Ovary (tissue), 3 donors: ENCODE data around the gene MLPH.

ENCODE experiments used
- EP300 ChIP-seq: sonication (generic); formaldehyde crosslinking; IDR thresholded peaks from one replicate; pipeline ENCODE4 v1.6.1; 2017; ENCODE audit warnings: antibody characterized with exemption
- TF ChIP-seq, protein P1 (sequence below), 3 donors: fragments of 450-650 bp in 2 of 3; fragments of 200-600 bp in 1 of 3; IDR thresholded peaks; one replicate each; pipeline versions ENCODE4 v1.5.1 to v1.8.0; 2016 to 2022; ENCODE audit warnings: antibody characterized with exemption in 3 of 3, mild to moderate bottlenecking in 1 of 3
- donor health status: DM: no; HTN: no; CAD: no.

DNA sequence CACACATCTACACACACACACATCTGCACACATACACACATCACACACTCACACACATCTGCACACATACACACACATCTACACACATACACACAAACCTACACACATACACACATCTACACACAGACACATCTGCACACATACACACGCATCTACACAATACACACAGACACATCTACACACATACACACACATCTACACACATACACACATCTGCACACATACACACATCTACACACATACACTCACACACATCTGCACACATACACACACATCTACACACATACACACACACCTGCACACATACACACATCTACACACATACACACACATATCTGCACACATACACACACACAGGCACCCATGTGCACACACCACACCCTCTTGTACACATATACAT is 78.9 kb downstream of the MLPH start:
- TF ChIP-seq, protein P1, sequence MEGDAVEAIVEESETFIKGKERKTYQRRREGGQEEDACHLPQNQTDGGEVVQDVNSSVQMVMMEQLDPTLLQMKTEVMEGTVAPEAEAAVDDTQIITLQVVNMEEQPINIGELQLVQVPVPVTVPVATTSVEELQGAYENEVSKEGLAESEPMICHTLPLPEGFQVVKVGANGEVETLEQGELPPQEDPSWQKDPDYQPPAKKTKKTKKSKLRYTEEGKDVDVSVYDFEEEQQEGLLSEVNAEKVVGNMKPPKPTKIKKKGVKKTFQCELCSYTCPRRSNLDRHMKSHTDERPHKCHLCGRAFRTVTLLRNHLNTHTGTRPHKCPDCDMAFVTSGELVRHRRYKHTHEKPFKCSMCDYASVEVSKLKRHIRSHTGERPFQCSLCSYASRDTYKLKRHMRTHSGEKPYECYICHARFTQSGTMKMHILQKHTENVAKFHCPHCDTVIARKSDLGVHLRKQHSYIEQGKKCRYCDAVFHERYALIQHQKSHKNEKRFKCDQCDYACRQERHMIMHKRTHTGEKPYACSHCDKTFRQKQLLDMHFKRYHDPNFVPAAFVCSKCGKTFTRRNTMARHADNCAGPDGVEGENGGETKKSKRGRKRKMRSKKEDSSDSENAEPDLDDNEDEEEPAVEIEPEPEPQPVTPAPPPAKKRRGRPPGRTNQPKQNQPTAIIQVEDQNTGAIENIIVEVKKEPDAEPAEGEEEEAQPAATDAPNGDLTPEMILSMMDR (IDR thresholded peaks at IDR 0.05) = no peak
- no peak for TF ChIP-seq EP300
